ENCODE data around the gene EFCAB8.

GRCh38 chr20:32879538-32879937 lies 20.8 kb downstream of the EFCAB8 start:
- TF ChIP-seq CTCF (conservative IDR thresholded peaks at IDR 0.05; ENCODE audit: low read length) (no peak), EZH2phosphoT487 (IDR thresholded peaks at IDR 0.05; ENCODE audit: borderline replicate concordance, low read depth, low read length) (no peak)

Measured in OCI-LY7 (cell line).